ENCODE measurements around the gene LTK. TPM values are rescaled to one million over a fixed set of nuclear protein-coding genes. Genes with fewer than 3 reads are reported as not detected.
A peak's percentile ranks its signal among the peaks of the same experiment; 100 is the strongest.

Gene LTK
- total RNA-seq (2014; rRNA removed) (0.07 and 0.29 TPM in 2 replicates), Bru-seq, nascent RNA (percentile 21 among the genes with signal in this experiment), BruChase-seq, experiment 1, labeled RNA remaining after a 6-hour chase (percentile 37 among the genes with signal in this experiment), BruChase-seq, experiment 2, labeled RNA remaining after a 2-hour chase (percentile 24 among the genes with signal in this experiment)
- long read RNA-seq, result 0 reads

- Histone ChIP-seq H3K79me2 (ENCODE audit: low read length) (no peaks in the 10 kb centered on the region), H3K27ac (ENCODE audit: low read length) (no peak within 1 kb of the TSS), H3K9me2 (replicated peaks; ENCODE audit: low read length) (no peaks in the 10 kb centered on the region), H3K9ac (ENCODE audit: low read length) (no peak within 1 kb of the TSS), H3K4me1 (ENCODE audit: insufficient read depth, low read length) (peaks cover 2% of the 10 kb centered on the region; the same call in 1 of the 2 replicates), H4K20me1 (ENCODE audit: low read length) (no peaks in the 10 kb centered on the region), H3K36me3 (ENCODE audit: low read depth, low read length) (no peaks in the 10 kb centered on the region), H2AFZ (ENCODE audit: low read length) (no peak within 1 kb of the TSS), H3K4me3 (ENCODE audit: low read length) (no peak within 1 kb of the TSS), H3F3A (ENCODE audit: low read length, unreplicated experiment) (no peaks in the 10 kb centered on the region), H3K27me3 (ENCODE audit: low read length) (no peaks in the 10 kb centered on the region), H3K9me3 (ENCODE audit: low read length) (no peaks in the 10 kb centered on the region), H3K4me2 (ENCODE audit: low read length) (no peak within 1 kb of the TSS)
- TF ChIP-seq CTCF (conservative IDR thresholded peaks at IDR 0.05; ENCODE audit: low read depth, low read length) (no peak), EZH2phosphoT487 (IDR thresholded peaks at IDR 0.05; ENCODE audit: borderline replicate concordance, low read length) (no peak), EZH2 (IDR thresholded peaks at IDR 0.05; ENCODE audit: low read length, unreplicated experiment) (no peak)
- CTCF ChIA-PET, result no interaction called here
- POLR2A ChIA-PET (ENCODE audit: unreplicated experiment), result no interaction called here
- no peak for DNase-seq
- BruUV-seq (replicated peaks), result no TSS peak
- intact Hi-C loops (cut with micrococcal nuclease), result no loop called here
- no peak for ATAC-seq
These were observed at the start of gene LTK for GRCh38 chr15:41513506-41514227. Gene LTK (minus strand): TSS chr15:41513827. CDS start chr15:41513709, 118 bp downstream.

- H3K9ac ChIP-seq (ENCODE audit: low read length), result no peak overlapping the region
- no peaks in the 10 kb centered on the region for H3K9me3 ChIP-seq (ENCODE audit: low read length)
- no peak overlapping the region for H3K4me3 ChIP-seq (ENCODE audit: low read length)
- H3K9me2 ChIP-seq (replicated peaks; ENCODE audit: low read length), result no peaks in the 10 kb centered on the region
- no peaks in the 10 kb centered on the region for H3K27me3 ChIP-seq (ENCODE audit: low read length)
- no peaks in the 10 kb centered on the region for H3F3A ChIP-seq (ENCODE audit: low read length, unreplicated experiment)
- no peak overlapping the region for H2AFZ ChIP-seq (ENCODE audit: low read length)
- H3K27ac ChIP-seq (ENCODE audit: low read length), result no peak overlapping the region
- ChIA-PET CTCF (no interaction called here), POLR2A (ENCODE audit: unreplicated experiment) (no interaction called here)
- BruUV-seq (replicated peaks), result no TSS peak
- ATAC-seq (no peak), DNase-seq (no peak)
- H3K4me1 ChIP-seq (ENCODE audit: insufficient read depth, low read length), result peaks cover 16% of the 10 kb centered on the region
- TF ChIP-seq EZH2phosphoT487 (IDR thresholded peaks at IDR 0.05; ENCODE audit: borderline replicate concordance, low read length) (no peak), CTCF (conservative IDR thresholded peaks at IDR 0.05; ENCODE audit: low read depth, low read length) (no peak), EZH2 (IDR thresholded peaks at IDR 0.05; ENCODE audit: low read length, unreplicated experiment) (no peak)
- H3K79me2 ChIP-seq (ENCODE audit: low read length), result 0 out of 2 replicates have a peak, but pooled peaks cover 6% of the 10 kb centered on the region
- intact Hi-C loops (cut with micrococcal nuclease), result no loop called here
- H4K20me1 ChIP-seq (ENCODE audit: low read length), result no peaks in the 10 kb centered on the region
- no peaks in the 10 kb centered on the region for H3K36me3 ChIP-seq (ENCODE audit: low read depth, low read length)
- no peak overlapping the region for H3K4me2 ChIP-seq (ENCODE audit: low read length)
These were observed 49.2 kb upstream of the LTK start for GRCh38 chr15:41562784-41563198.

GRCh38 chr15:41562244-41562643 lies 48.6 kb upstream of the LTK start:
- no TSS peak for BruUV-seq (replicated peaks)
- CTCF ChIA-PET, result interaction anchor here (0.6 kb wide), 1 partner anchor 18 kb away, joined by 4 read pairs; the partner anchor contains the start of gene RPAP1
- intact Hi-C loops (cut with micrococcal nuclease), result no loop called here

More at GRCh38 chr15:41562244-41562643, 48.6 kb upstream of the LTK start:
- Histone ChIP-seq H3K9ac (ENCODE audit: low read length) (no peak overlapping the region), H3F3A (ENCODE audit: low read length, unreplicated experiment) (no peaks in the 10 kb centered on the region), H3K9me2 (replicated peaks; ENCODE audit: low read length) (no peaks in the 10 kb centered on the region), H3K9me3 (ENCODE audit: low read length) (no peaks in the 10 kb centered on the region), H3K27ac (ENCODE audit: low read length) (no peak overlapping the region), H2AFZ (ENCODE audit: low read length) (no peak overlapping the region), H3K4me3 (ENCODE audit: low read length) (no peak overlapping the region), H3K27me3 (ENCODE audit: low read length) (no peaks in the 10 kb centered on the region), H3K36me3 (ENCODE audit: low read depth, low read length) (no peaks in the 10 kb centered on the region), H4K20me1 (ENCODE audit: low read length) (no peaks in the 10 kb centered on the region), H3K79me2 (ENCODE audit: low read length) (0 out of 2 replicates have a peak, but pooled peaks cover 6% of the 10 kb centered on the region), H3K4me1 (ENCODE audit: insufficient read depth, low read length) (peaks cover 18% of the 10 kb centered on the region), H3K4me2 (ENCODE audit: low read length) (no peak overlapping the region)
- POLR2A ChIA-PET (ENCODE audit: unreplicated experiment), result no interaction called here
- DNase-seq (no peak), ATAC-seq (no peak)
- TF ChIP-seq CTCF (conservative IDR thresholded peaks at IDR 0.05; ENCODE audit: low read depth, low read length), result no peak
- no peak for TF ChIP-seq EZH2phosphoT487 (IDR thresholded peaks at IDR 0.05; ENCODE audit: borderline replicate concordance, low read length)

Data from PC-3 (cell line).